ENCODE measurements around the gene MX2.

MX2 gene

DNA sequence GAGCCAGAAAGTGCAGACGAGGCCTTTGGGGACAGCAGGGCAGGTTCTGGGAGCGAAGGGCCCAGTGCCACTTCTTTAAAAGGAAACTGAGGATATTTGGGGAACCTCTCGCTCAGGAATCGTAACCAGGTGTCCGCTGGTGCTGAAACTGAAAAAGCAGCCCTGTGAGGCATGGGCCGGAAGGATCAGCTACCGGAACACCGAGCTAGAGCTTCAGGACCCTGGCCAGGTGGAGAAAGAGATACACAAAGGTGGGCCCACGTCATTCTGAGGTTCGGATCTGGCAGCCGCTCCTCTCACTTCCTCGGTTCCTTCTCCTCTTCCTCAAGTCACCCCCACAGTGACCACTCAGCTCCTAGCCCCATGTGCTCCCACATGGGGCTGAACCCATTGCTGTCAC is 18.1 kb downstream of the MX2 start:
- DNase-seq (ENCODE audit: low read depth, low spot score), result no peak

DNA sequence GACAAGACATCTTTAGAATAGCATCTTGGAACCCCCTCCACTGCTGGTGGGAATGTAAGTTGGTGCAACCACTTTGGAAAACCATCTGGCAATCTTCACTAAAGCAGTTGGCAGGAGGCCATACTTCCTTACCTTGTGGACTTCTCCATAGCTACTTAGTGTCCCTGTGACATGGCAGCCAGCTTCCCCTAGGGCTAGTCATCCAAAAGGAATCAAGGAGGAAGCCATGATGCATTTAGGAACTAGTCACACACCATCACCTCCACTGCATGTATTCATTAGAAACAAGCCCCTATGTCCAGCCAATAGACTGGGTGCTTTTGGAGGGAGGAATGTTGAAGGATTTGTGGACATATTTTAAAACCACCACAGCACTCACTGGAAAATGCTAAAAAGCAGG is 19.9 kb downstream of the MX2 start:
- no peak for DNase-seq (ENCODE audit: low read depth, low spot score)

DNA sequence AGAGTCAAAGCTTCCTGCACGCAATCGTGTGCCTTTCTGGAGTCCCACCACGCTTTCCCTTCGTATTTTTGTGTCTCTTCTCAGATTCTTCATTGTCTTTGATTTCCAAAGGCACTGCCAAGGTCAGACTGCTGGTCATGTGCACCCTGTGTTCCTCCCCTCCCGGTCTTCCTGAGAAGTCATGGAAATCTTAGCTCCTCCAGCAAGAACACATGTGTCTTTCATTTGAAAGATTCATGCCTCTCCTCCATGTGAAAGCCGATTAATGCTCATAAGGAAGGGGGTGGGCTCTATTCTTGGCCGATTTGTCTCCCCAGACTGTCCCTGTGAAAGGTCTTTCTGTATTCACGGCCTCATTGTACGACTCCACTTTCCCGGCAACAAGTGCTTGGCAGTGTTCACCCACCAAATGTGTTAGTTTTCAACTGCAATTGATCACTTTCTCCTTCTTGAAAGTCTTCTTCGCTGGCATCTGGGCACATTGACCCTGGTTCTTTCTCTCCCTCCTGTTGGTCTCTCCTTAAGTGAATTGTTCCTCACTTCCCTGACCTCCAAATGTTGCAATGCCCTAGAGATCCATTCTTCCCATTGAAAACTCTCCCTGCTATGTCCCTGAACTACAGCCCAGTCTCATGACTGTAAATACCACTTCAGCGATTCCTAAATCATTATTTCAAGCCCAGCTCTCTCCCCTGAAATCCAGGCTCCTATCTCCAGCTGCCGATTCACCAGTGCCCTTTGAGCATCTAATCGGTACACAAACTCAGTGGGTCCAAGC is 25.4 kb downstream of the MX2 start:
- DNase-seq (ENCODE audit: low read depth, low spot score), result no peak

DNA sequence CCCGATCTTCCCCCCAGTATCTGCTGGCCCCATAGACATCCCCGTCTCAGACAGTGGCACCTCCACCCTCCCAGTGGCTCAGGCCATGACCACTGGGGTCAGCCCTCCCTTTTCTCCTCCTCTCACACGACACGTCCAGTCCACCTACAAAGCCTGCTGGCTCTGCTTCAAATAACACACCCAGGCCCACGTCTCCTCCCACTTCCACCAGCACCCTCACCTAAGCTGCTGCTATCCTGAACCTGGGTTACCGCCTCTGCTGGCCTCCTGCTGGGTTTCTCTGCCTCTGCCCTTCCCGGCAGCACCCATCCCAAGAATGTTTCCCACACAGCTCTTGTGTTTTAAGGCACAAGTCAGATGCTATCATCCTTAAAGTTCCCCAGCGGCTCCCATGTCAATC is 26.0 kb downstream of the MX2 start:
- no peak for DNase-seq (ENCODE audit: low read depth, low spot score)

DNA sequence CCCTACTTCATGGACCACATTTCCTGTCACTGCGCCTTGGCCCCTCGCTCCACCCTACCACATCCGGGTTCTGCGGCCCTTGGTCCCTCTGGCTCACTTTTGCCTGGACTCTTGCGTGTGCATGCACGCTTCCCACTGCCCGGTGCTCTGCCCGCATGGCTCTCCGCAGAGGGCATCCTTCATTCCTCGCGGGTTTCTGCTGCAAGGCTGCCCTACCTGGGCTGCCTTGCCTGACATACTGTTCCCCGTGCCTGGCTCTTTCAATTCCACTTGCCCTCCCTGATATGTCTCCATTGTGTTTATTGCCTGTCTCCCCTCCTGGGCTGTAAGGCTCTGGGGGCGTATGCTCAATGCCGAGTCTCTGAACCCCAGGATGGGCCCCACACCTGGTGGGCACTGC is 26.4 kb downstream of the MX2 start:
- DNase-seq (ENCODE audit: low read depth, low spot score), result no peak

DNA sequence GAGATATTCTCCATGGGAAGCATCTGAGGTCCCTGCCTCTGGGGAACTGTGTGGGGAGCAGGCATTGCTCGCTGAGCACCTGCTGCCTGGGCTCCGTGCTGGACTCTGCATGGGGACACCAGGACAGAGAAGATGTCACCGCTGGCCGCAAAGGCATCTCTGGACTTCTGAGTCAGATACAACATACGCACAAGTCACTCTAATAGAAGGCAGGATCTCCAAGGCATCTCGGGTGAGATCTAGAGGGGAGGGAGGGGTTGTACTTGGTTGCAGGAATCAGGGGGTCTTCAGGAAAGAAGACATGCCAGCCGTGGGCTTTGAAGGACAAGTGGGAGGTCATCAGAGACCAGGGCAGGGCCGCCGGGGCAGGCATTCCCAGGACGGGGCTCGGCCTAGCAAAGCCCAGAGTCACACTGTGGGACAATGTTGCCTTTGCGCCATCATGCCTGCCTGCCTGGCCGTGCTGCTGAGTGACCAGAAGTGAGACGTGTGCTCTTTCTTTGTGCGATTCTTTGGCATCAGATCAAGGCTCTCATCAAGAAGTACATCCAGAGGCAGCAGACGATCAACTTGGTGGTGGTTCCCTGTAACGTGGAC is 28.3 kb downstream of the MX2 start:
- no peak for DNase-seq (ENCODE audit: low read depth, low spot score)

DNA sequence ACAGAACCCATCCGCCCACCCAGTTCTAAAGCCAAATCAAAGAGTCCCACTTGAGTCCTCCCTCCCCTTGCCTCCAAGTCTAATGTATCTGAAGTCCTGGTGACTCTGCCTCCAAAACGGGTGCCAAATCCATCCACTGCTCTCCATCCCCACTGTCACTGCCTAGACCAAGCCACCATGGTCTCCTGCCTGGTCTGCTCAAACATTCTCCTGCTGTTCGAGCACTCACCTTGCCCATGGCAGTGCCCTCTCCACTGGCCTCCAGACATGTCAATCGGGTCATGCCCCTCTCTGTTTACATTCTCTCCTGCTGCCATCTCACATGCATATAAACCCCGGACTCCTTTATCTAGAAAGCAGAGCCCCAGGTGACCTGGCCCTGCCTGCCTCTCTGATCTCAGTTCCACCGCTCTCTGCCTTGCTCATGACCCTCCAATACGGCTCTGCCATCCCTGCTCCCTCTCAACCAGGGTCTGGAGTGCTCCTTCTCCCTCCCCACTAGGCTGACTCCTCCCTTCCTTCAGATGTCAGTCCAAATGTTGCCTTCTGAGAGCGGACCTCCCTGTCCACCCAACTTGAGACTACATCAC is 32.1 kb downstream of the MX2 start:
- no peak for DNase-seq (ENCODE audit: low read depth, low spot score)

DNA sequence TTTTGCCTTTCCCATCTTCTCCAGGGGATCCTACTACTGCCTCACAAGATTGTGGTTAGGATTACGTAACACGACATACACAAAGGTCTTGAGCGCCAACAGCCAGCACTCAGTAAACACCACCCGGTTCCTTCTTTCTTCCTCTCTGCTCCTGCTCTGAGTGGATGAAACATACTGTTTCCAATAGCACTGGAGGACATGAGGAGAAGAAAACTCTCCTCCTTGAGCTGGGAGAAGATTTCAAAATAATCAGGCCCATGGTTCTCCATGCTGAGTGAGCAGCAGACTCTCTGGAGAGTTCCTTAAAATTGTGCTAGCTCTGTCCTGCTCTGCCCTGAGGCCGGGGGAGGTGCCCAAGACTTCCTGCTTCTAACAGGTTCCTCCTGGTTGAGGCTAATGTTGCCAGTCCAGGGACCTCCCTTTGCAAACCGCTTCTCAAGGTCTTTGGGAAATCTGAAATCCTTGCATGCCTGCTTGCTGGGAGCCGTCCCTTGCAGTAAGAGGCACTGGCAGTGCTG is 34.8 kb downstream of the MX2 start:
- no peak for DNase-seq (ENCODE audit: low read depth, low spot score)

GRCh38 chr21:41397471-41397891 is 35.7 kb downstream of the MX2 start:
- no peak for DNase-seq (ENCODE audit: low read depth, low spot score)

DNA sequence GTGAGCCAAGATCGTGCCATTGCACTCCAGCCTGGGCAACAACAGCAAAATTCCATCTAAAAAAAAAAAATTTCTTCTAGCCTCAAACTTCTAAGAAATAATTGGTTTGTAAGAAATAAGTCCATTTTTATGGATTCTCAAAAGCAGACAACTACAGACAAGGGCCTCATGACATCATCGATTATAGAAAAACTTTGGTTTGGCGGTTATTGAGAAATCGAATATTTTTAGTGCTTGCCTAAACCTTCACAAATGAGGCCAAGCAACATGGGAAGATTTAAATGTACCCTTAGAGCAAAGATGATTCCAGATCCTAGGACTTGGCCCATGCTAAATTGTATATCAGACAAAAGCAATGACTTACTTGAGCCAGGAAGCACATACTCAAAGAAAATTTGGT is 36.4 kb downstream of the MX2 start:
- no peak for DNase-seq (ENCODE audit: low read depth, low spot score)

GRCh38 chr21:41398831-41399230 is 37.0 kb downstream of the MX2 start:
- no peak for DNase-seq (ENCODE audit: low read depth, low spot score)

- DNase-seq (ENCODE audit: low read depth, low spot score), result no peak
Measured at GRCh38 chr21:41399246-41399800, 37.5 kb downstream of the MX2 start.

DNA sequence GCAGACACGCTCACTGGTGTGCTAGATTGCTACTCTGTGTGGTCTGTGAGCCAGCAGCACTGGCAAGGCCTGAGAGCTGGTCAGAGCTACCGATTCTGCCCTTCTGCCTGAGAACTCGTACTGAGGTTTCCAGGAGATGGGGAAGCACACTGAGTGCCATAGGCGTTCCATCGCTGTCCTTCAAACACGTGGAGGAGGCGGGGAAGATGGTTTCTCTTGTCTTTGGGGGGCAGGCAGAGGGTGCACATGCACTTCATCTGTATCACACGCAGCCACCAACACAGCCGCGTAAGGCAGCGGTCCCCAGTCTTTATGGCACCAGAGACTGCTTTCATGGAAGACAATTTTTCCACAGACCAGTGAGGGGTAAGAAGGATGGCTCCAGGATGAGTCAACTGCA is 40.4 kb downstream of the MX2 start:
- DNase-seq (ENCODE audit: low read depth, low spot score), result no peak

DNA sequence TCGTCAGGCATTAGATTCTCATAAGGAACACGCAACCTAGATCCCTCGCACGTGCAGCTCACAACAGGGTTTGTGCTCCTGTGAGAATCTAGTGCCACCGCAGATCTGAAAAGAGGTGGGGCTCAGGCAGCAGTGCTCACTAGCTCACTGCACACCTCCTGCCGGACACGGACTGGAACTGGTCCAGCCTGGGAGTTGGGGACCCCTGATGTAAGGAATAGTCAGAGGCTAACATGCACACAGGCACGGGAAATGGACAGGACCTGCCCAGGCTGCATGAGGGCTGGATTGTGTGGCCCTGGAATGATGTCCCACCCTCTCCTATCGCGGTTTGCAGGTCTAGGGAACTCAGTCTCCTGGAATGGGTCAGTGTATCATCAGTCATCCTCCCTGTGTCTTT is 41.0 kb downstream of the MX2 start:
- no peak for DNase-seq (ENCODE audit: low read depth, low spot score)

- DNase-seq (ENCODE audit: low read depth, low spot score), result no peak
Measured at GRCh38 chr21:41403331-41403730, 41.5 kb downstream of the MX2 start.

DNA sequence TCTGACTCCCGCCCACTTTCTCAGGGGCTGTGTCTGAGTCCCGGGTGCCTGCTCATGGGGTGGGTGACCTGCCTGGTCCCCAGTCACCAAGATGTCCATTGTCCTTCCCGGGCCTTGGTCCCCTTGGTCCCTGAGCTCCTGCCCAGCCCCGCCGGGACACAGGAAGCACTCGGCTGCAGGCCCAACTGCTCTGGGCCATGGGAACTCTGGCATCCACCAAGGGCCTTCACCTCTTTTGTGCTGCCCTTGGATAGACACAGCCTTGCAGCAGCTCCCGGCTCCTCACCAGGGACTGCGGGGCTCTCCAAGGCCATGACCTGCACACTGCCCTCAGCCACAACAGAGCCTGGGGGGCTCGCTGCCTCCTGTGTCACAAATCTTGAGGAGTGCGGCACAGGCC is 42.1 kb downstream of the MX2 start:
- no peak for DNase-seq (ENCODE audit: low read depth, low spot score)

DNA sequence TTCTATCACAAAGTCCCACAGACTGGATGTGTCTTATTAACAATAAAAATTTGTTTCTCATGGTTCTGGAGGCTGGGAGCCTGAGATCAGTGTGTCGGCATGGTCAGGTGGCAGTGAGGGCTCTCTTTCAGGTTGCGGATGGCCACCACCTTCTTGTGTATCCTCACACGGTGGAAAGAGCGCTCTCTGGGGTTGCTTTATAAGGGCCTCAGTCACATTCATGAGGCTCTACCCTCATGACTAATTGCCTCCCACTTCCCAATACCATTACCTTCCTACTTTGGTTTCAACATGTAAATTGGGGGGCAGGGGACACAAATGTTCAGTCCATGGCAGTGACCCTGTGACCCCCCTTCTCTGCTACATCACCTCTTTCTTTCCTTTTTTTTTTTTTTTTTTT is 43.5 kb downstream of the MX2 start:
- no peak for DNase-seq (ENCODE audit: low read depth, low spot score)

GRCh38 chr21:41406340-41406739 is 44.5 kb downstream of the MX2 start:
- no peak for DNase-seq (ENCODE audit: low read depth, low spot score)

DNA sequence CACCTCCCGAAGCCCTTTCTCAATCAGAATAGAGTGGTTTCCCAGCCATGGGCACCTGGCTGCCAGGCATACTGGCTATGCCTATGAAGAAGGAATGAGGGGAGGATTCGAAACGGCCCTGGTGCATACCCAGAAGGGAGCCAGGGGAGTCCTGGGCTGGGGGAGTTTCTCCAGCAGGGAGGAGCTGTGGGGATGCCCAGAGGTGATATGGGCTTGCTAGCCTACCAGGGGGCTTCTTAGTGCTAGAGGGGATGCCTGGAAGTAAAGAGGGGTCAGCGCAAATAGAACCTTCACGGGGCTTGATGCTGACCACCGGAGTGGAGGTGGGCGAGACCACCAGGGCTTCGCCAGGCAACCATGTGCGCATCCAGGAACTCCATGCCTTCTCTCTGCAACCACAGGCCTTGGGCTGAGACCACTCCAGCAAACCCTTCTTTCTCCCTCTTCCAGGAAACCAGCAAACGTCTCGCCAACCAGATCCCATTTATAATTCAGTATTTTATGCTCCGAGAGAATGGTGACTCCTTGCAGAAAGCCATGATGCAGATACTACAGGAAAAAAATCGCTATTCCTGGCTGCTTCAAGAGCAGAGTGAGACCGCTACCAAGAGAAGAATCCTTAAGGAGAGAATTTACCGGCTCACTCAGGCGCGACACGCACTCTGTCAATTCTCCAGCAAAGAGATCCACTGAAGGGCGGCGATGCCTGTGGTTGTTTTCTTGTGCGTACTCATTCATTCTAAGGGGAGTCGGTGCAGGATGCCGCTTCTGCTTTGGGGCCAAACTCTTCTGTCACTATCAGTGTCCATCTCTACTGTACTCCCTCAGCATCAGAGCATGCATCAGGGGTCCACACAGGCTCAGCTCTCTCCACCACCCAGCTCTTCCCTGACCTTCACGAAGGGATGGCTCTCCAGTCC is 46.0 kb downstream of the MX2 start:
- no peak for DNase-seq (ENCODE audit: low read depth, low spot score)

- no peak for DNase-seq (ENCODE audit: low read depth, low spot score)
Measured at GRCh38 chr21:41410361-41410760, 48.5 kb downstream of the MX2 start.

- no peak for DNase-seq (ENCODE audit: low read depth, low spot score)
Measured at GRCh38 chr21:41410767-41411448, 49.1 kb downstream of the MX2 start.

Measured in activated CD4-positive, CD25-positive, alpha-beta regulatory T cell treated with anti-CD3 and anti-CD28 coated beads, Interleukin-2, amount 50 U/mL, for 16 hours (primary cell).